Effector memory CD4-positive, alpha-beta T cell (primary cell): ENCODE data around the gene WDFY1.

Experiments
- DNase-seq, 3 donors: peaks; one replicate each; pipeline ENCODE4 v3.0.0-alpha.2; 2020
- H3K27ac ChIP-seq: 2 replicates; pipeline ENCODE4 v1.7.0; 2013; ENCODE audit warnings: mild to moderate bottlenecking, low read length, moderate library complexity; ENCODE audit not compliant: insufficient read depth, poor library complexity, severe bottlenecking
- H3K27me3 ChIP-seq: replicated peaks from 2 replicates; pipeline ENCODE4 v1.7.0; 2013; ENCODE audit warnings: mild to moderate bottlenecking, low read length; ENCODE audit not compliant: insufficient read depth, control insufficient read depth, poor library complexity, severe bottlenecking
- H3K36me3 ChIP-seq: 2 replicates; pipeline ENCODE4 v1.7.0; 2013; ENCODE audit warnings: mild to moderate bottlenecking, low read length, moderate library complexity; ENCODE audit not compliant: control insufficient read depth, insufficient read depth
- H3K4me1 ChIP-seq: 2 replicates; pipeline ENCODE4 v1.7.0; 2013; ENCODE audit warnings: low read length, mild to moderate bottlenecking; ENCODE audit not compliant: control insufficient read depth, insufficient read depth, poor library complexity, severe bottlenecking
- H3K4me3 ChIP-seq: 2 replicates; pipeline ENCODE4 v1.7.0; 2013; ENCODE audit warnings: low read length, low read depth, mild to moderate bottlenecking; ENCODE audit not compliant: insufficient read depth, poor library complexity, severe bottlenecking
- H3K9me3 ChIP-seq: 2 replicates; pipeline ENCODE4 v1.7.0; 2013; ENCODE audit warnings: mild to moderate bottlenecking, low read length, moderate library complexity; ENCODE audit not compliant: control insufficient read depth

The WDFY1 gene

GRCh38 chr2:223979730-223980396, 34.7 kb upstream of the WDFY1 start:
- no peak overlapping the region for H3K27ac ChIP-seq
- H3K9me3 ChIP-seq, result no peaks in the 10 kb centered on the region
- H3K4me3 ChIP-seq, result no peak overlapping the region
- no peaks in the 10 kb centered on the region for H3K4me1 ChIP-seq
- no peak for DNase-seq
- H3K36me3 ChIP-seq, result no peaks in the 10 kb centered on the region
- H3K27me3 ChIP-seq, result no peaks in the 10 kb centered on the region

DNA sequence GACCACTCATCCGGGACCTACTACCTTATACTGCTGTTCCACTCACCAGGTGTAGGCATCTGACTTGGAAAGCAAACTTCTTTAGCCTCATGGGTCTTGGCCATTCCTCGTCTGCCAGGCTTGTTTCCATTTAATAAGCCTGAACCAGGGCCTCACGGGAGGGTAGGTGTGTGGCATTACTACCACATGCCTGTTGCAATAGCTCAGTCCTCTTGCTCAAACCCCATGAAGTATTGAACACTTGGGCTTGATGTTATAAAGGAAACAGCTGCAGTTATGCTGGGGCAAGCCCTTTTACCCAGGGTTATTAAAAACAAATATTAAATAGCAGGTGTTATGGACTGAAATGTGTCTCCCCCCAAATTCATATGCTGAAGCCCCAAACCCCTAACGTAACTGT, 33.3 kb upstream of the WDFY1 start:
- no peaks in the 10 kb centered on the region for H3K36me3 ChIP-seq
- no peak overlapping the region for H3K4me3 ChIP-seq
- H3K4me1 ChIP-seq, result no peaks in the 10 kb centered on the region
- H3K27me3 ChIP-seq, result no peaks in the 10 kb centered on the region
- H3K27ac ChIP-seq, result no peak overlapping the region
- H3K9me3 ChIP-seq, result no peaks in the 10 kb centered on the region
- no peak for DNase-seq

- H3K9me3 ChIP-seq, result no peaks in the 10 kb centered on the region
- H3K4me1 ChIP-seq, result no peaks in the 10 kb centered on the region
- H3K27me3 ChIP-seq, result no peaks in the 10 kb centered on the region
- H3K27ac ChIP-seq, result no peak overlapping the region
- no peaks in the 10 kb centered on the region for H3K36me3 ChIP-seq
- no peak overlapping the region for H3K4me3 ChIP-seq
- no peak for DNase-seq
These were observed 31.6 kb upstream of the WDFY1 start for GRCh38 chr2:223976635-223977226.

DNA sequence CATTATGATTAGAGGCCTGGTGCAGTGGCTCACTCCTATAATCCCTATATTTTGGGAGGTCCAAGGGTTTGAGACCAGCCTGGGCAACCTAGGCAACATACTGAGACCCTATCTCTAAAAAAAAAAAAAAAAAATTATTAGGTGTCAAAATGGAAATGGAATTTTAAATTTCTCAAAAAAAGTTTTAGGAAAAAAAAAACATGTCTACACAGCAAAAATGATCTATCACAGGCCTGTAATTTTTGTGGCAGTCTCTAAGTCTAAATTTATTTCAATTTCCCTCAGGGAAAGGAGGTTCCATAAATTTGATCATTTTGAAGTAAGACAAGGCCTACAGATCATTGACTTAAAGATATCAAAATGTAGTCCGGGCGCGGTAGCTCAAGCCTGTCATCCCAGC, 28.5 kb upstream of the WDFY1 start:
- Histone ChIP-seq H3K9me3 (no peaks in the 10 kb centered on the region), H3K4me1 (no peaks in the 10 kb centered on the region), H3K4me3 (no peak overlapping the region), H3K27me3 (no peaks in the 10 kb centered on the region), H3K36me3 (peaks cover 1% of the 10 kb centered on the region), H3K27ac (no peak overlapping the region)
- DNase-seq, result no peak

GRCh38 chr2:223972656-223973102, 27.5 kb upstream of the WDFY1 start:
- Histone ChIP-seq H3K4me3 (no peak overlapping the region), H3K9me3 (no peaks in the 10 kb centered on the region), H3K4me1 (no peaks in the 10 kb centered on the region), H3K36me3 (peaks cover 10% of the 10 kb centered on the region), H3K27me3 (no peaks in the 10 kb centered on the region), H3K27ac (no peak overlapping the region)
- DNase-seq, result no peak

- Histone ChIP-seq H3K9me3 (no peaks in the 10 kb centered on the region), H3K27me3 (no peaks in the 10 kb centered on the region), H3K36me3 (peaks cover 19% of the 10 kb centered on the region), H3K27ac (no peak overlapping the region), H3K4me3 (no peak overlapping the region), H3K4me1 (no peaks in the 10 kb centered on the region)
- no peak for DNase-seq
These were observed 26.6 kb upstream of the WDFY1 start for GRCh38 chr2:223971731-223972130.

- H3K27ac ChIP-seq, result no peak overlapping the region
- H3K36me3 ChIP-seq, result peaks cover 24% of the 10 kb centered on the region
- H3K4me1 ChIP-seq, result no peaks in the 10 kb centered on the region
- H3K9me3 ChIP-seq, result no peaks in the 10 kb centered on the region
- no peak overlapping the region for H3K4me3 ChIP-seq
- DNase-seq, result peak in 1 of 3 donors; percentile 31
- no peaks in the 10 kb centered on the region for H3K27me3 ChIP-seq
These were observed 25.4 kb upstream of the WDFY1 start for GRCh38 chr2:223970343-223971128.

DNA sequence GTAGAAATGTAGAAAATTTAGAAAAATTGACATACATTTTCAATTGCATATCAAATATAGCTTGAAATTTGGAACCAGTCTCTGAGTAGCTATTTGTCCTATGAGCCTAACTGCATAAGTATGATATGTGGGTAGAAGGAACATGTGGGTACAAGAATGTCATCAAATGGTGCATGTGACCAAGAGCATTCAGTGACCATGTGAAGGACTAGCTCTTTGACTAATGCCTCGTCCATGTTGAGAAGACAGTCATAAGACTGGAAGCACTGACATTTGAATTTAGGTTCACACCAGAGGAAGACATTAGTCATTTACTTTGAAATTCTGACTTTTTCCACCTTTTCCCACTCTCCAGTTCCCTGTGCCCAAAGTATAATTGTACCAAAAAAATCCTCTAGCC, 24.7 kb upstream of the WDFY1 start:
- Histone ChIP-seq H3K4me3 (no peak overlapping the region), H3K9me3 (no peaks in the 10 kb centered on the region), H3K27me3 (no peaks in the 10 kb centered on the region), H3K4me1 (no peaks in the 10 kb centered on the region), H3K27ac (no peak overlapping the region), H3K36me3 (peaks cover 24% of the 10 kb centered on the region)
- DNase-seq, result no peak

DNA sequence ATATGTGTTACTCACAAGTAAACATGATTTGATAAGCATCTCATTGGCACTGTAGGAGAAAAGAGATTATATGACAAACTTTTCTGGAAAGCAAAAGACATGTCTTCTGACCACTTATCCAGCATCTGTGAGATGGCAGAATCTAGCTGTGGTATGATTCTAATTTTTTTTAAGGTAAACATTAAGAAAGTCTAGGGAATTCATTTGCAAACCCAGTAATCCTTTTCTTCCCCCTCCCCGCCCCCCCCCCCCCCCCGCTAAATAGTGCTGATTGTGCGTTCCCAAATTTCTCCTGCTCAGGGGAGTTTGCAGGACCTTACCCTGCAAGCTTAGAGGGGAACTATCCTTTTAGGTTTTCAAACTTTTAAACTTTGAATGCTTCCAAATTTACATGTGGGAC, 24.2 kb upstream of the WDFY1 start:
- no peak for DNase-seq
- H3K27ac ChIP-seq, result no peak overlapping the region
- no peaks in the 10 kb centered on the region for H3K4me1 ChIP-seq
- H3K36me3 ChIP-seq, result peaks cover 24% of the 10 kb centered on the region
- H3K4me3 ChIP-seq, result no peak overlapping the region
- no peaks in the 10 kb centered on the region for H3K9me3 ChIP-seq
- no peaks in the 10 kb centered on the region for H3K27me3 ChIP-seq

GRCh38 chr2:223967981-223968380, 22.8 kb upstream of the WDFY1 start:
- no peaks in the 10 kb centered on the region for H3K4me1 ChIP-seq
- no peak for DNase-seq

More at GRCh38 chr2:223967981-223968380, 22.8 kb upstream of the WDFY1 start:
- Histone ChIP-seq H3K36me3 (peaks cover 30% of the 10 kb centered on the region), H3K27ac (no peak overlapping the region), H3K4me3 (no peak overlapping the region), H3K27me3 (no peaks in the 10 kb centered on the region), H3K9me3 (no peaks in the 10 kb centered on the region)
